GM12878 (cell line): ENCODE results near the gene PAIP2. TPM values are rescaled to one million over a fixed set of nuclear protein-coding genes. Genes with fewer than 3 reads are reported as not detected.

Source experiments
- ATF2 ChIP-seq: IDR thresholded peaks from 2 replicates; pipeline ENCODE4 v1.6.1; 2012; ENCODE audit warnings: low read length, inconsistent platforms
- EGR1 ChIP-seq, 2 experiments: IDR thresholded peaks; 1 replicate in 1 of 2; 2 replicates in 1 of 2; pipeline ENCODE4 v1.6.1; 2011 to 2012; ENCODE audit warnings: low read depth in 2 of 2, low read length in 2 of 2, borderline replicate concordance in 1 of 2, mild to moderate bottlenecking in 1 of 2, moderate library complexity in 1 of 2
- FOXK2 ChIP-seq: fragments of 450-650 bp; IDR thresholded peaks from 2 replicates; pipeline ENCODE4 v1.6.1; 2017; ENCODE audit warnings: mild to moderate bottlenecking, moderate library complexity
- HSF1 ChIP-seq: fragments of 150-350 bp; IDR thresholded peaks from 2 replicates; pipeline ENCODE4 v1.6.1; 2014; ENCODE audit warnings: mild to moderate bottlenecking, low read depth, low read length
- IRF5 ChIP-seq: fragments of 450-650 bp; IDR thresholded peaks from 2 replicates; pipeline ENCODE4 v1.6.1; 2017; ENCODE audit warnings: borderline replicate concordance
- NBN ChIP-seq: fragments of 450-650 bp; IDR thresholded peaks from 2 replicates; pipeline ENCODE4 v1.6.1; 2016
- NFYA ChIP-seq: IDR thresholded peaks from 2 replicates; pipeline ENCODE4 v1.6.1; 2011; ENCODE audit warnings: low read depth, mild to moderate bottlenecking, low read length, improper control_type of control experiment, borderline replicate concordance
- NR2C2 ChIP-seq: IDR thresholded peaks from 2 replicates; pipeline ENCODE4 v1.6.1; 2011; ENCODE audit warnings: borderline replicate concordance, low read depth; ENCODE audit not compliant: control insufficient read depth, insufficient read length
- PAX8 ChIP-seq: fragments of 450-650 bp; IDR thresholded peaks from 2 replicates; pipeline ENCODE4 v1.6.1; 2017; ENCODE audit warnings: mild to moderate bottlenecking, moderate library complexity
- PBX3 ChIP-seq: IDR thresholded peaks from 2 replicates; pipeline ENCODE4 v1.6.1; 2011; ENCODE audit warnings: mild to moderate bottlenecking, low read depth, low read length, moderate library complexity; ENCODE audit not compliant: insufficient replicate concordance
- PKNOX1 ChIP-seq: fragments of 450-650 bp; IDR thresholded peaks from 2 replicates; pipeline ENCODE4 v1.6.1; 2016; ENCODE audit warnings: mild to moderate bottlenecking
- RCOR1 ChIP-seq: conservative IDR thresholded peaks from 2 replicates; pipeline ENCODE4 v1.6.1; 2012; ENCODE audit warnings: low read depth, low read length, improper control_type of control experiment
- SMAD5 ChIP-seq: IDR thresholded peaks from 2 replicates; pipeline ENCODE4 v1.6.1; 2016; ENCODE audit warnings: antibody characterized with exemption, low read depth
- SRF ChIP-seq, 2 experiments: IDR thresholded peaks; 2 replicates each; pipeline ENCODE4 v1.6.1; 2011; ENCODE audit warnings: low read depth in 2 of 2, low read length in 2 of 2, mild to moderate bottlenecking in 1 of 2, moderate library complexity in 1 of 2
- USF1 ChIP-seq: IDR thresholded peaks from 2 replicates; pipeline ENCODE4 v1.6.1; 2011; ENCODE audit warnings: borderline replicate concordance, low read depth, mild to moderate bottlenecking, moderate library complexity, mixed read lengths, low read length; ENCODE audit not compliant: insufficient read depth; ENCODE audit errors: extremely low read length
- ZNF207 ChIP-seq: fragments of 450-650 bp; IDR thresholded peaks from 2 replicates; pipeline ENCODE4 v1.6.1; 2014; ENCODE audit warnings: antibody characterized with exemption, mild to moderate bottlenecking, borderline replicate concordance
- ZNF384 ChIP-seq: IDR thresholded peaks from 2 replicates; pipeline ENCODE4 v1.6.1; 2012; ENCODE audit warnings: low read depth, mild to moderate bottlenecking, low read length, improper control_type of control experiment, borderline replicate concordance
- polyA plus RNA-seq, 11 experiments: library from polyadenylated mRNA; depleted of rRNA in 4 of 11; unstranded in 6 of 11; stranded (reverse) in 5 of 11; fragments of >200 nt; fragmentation: Nextera tagmentation in 4 of 11; fragmentation: Illumina TruSeq in 1 of 11; extraction: Ambion mirVana in 4 of 11; extraction: Trizol in 1 of 11; gene quantifications; 1 replicate in 1 of 11; 2 replicates in 10 of 11; pipeline versions ENCODE4 v1.2.1 to v1.2.3, GENCODE V29; 2011 to 2016; ENCODE audit warnings: inconsistent platforms in 2 of 11, missing spikeins in 2 of 11, low read depth in 1 of 11
- total RNA-seq, 4 experiments: library from RNA; depleted of rRNA in 3 of 4; stranded (reverse); fragments of >200 nt in 3 of 4; fragmentation: Illumina TruSeq in 1 of 4; extraction: Trizol in 1 of 4; gene quantifications; 2 replicates each; pipeline versions ENCODE4 v1.2.1 to v1.2.3, GENCODE V29; 2013 to 2021

The PAIP2 gene
- total and polyA plus RNA-seq, 10 of the 15 experiments (the other 5 are each of a cell fraction or from before 2014, with no cell fraction given) = 49.9 to 154 (median 102) TPM

GRCh38 chr5:139293507-139294373 is 47.9 kb upstream of the PAIP2 start, which contains the start of gene MATR3 (continued):
- TF ChIP-seq HSF1 (no peak), USF1 (no peak), EGR1 (IDR thresholded peaks at IDR 0.05; ENCODE audit: borderline replicate concordance in 1 of 2, low read depth in 2 of 2, low read length in 2 of 2) (peak in 1 of 2 experiments; percentile 85; a peak in 2 of 3 replicates), RCOR1 (peak; percentile 98), PBX3 (no peak), PAX8 (no peak), NR2C2 (no peak), ZNF207 (peak; percentile 46; the same call in 1 of the 2 replicates), ATF2 (no peak), SRF (IDR thresholded peaks at IDR 0.05; ENCODE audit: low read depth in 2 of 2, low read length in 2 of 2) (no peak), NFYA (no peak), ZNF384 (no peak), FOXK2 (no peak), IRF5 (peak; percentile 85), PKNOX1 (no peak), SMAD5 (peak; percentile 83), NBN (peak; percentile 83)
